ENCODE measurements around the gene ASAP2. TPM values are rescaled to one million over a fixed set of nuclear protein-coding genes. Genes with fewer than 3 reads are reported as not detected.

The ASAP2 gene
- total RNA-seq, 1 donor, result 66.2 TPM

DNA sequence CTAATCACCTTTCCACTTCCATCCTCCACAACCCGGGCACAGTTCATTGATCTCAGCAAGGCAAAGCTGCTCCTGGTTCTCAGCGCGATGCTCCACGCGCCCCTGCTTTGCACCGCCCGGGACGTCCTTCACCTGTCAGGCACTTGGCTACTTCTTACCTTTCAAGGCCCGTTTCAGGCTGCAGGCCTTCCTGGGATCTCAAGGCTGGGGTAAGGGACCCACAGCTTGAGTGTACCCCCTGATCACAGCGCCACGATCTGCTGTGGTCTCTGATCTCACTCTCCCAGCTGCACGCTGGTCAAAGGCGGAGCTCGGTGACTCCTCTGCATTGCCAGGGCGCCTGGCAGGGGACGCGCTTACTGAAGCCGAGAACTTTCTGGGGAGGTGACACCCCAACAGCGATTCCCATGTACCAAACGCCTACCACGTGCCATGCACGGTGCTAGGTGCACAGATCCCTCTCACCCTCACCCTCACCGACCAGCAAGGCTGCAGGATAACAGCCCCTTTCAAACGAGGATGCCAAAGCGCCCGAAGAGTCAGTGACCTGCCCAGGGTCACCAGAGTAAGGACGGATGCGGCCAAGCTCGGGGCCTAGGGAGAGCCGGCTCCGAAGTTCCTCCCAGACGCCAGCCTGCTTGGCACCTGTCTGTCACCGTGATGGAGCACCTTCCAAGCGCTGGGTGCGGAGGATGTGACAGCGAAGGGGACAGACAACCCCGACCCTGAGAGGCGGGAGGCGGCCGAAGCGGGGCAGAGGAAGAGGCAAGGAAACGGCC lies 215.9 kb downstream of the ASAP2 start:
- peaks cover 94% of the 10 kb centered on the region for H3K79me2 ChIP-seq (ENCODE audit: insufficient read depth, low read length)
- H3K36me3 ChIP-seq (ENCODE audit: insufficient read depth, low read length), result peaks cover 14% of the 10 kb centered on the region
- H3K4me3 ChIP-seq (ENCODE audit: insufficient read depth, low read length), result peak overlapping the region; percentile 98
- peaks cover 21% of the 10 kb centered on the region for H3K4me1 ChIP-seq (ENCODE audit: insufficient read depth, low read length)
- peak; percentile 85 for DNase-seq (ENCODE audit: insufficient read length, low spot score, missing footprints)
- peak overlapping the region; percentile 96 for H3K4me2 ChIP-seq (ENCODE audit: insufficient read depth, low read length)
- H3K27me3 ChIP-seq (ENCODE audit: insufficient read depth, low read length), result no peaks in the 10 kb centered on the region
- H3K9me3 ChIP-seq (ENCODE audit: low read depth, low read length), result no peaks in the 10 kb centered on the region
- H4K20me1 ChIP-seq (ENCODE audit: insufficient read depth, low read length), result peaks cover 11% of the 10 kb centered on the region
- TF ChIP-seq, protein P1, sequence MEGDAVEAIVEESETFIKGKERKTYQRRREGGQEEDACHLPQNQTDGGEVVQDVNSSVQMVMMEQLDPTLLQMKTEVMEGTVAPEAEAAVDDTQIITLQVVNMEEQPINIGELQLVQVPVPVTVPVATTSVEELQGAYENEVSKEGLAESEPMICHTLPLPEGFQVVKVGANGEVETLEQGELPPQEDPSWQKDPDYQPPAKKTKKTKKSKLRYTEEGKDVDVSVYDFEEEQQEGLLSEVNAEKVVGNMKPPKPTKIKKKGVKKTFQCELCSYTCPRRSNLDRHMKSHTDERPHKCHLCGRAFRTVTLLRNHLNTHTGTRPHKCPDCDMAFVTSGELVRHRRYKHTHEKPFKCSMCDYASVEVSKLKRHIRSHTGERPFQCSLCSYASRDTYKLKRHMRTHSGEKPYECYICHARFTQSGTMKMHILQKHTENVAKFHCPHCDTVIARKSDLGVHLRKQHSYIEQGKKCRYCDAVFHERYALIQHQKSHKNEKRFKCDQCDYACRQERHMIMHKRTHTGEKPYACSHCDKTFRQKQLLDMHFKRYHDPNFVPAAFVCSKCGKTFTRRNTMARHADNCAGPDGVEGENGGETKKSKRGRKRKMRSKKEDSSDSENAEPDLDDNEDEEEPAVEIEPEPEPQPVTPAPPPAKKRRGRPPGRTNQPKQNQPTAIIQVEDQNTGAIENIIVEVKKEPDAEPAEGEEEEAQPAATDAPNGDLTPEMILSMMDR (IDR thresholded peaks at IDR 0.05; ENCODE audit: extremely low read depth, low read depth, low read length), result no peak
- peak overlapping the region; percentile 88 for H3K27ac ChIP-seq (ENCODE audit: low read depth, low read length)
- peak overlapping the region; percentile 91 for H2AFZ ChIP-seq (ENCODE audit: low read length)

DNA sequence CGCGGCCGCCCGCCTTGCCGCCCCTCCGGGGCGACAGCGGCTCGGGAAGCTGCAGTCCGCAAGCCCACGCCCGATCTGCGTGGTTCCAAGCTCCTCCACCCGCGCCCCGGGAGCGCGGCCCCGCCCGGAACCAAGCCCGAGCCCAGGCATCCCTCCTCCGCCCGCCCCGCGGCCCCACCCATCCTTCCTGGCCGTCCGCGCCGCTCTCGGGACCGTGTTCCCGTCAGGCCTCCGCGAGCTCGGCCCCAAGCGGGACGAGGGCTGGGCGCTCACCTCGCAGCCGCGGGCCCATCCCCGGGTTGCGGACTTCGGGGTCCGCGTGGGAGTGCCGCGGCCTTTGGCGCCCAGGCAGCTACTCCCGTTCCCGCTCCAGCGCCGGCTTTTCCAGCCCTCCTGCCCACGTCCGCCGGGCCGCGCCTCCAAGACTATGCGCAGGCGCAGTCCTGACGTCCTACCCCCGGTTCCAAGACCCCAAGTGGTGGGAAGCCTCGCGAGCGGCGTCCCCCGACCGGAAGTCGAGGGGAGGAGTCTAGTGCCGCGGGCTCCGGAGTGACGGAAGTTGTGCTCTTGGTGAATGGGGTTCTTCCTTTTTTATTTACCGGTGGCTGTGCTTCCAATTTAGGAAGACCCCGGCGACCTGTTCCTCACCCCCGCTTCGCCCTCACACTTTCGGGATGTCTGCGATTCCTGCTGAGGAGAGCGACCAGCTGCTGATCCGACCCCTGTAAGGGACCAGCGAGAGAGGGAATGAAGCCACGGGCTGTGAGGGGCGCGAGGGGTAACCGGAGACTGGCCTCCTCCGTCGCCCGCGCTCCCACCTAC lies 216.7 kb downstream of the ASAP2 start, which contains the start of the genes CPSF3 and ITGB1BP1:
TSS of gene CPSF3 (plus strand) at position 555 of the 822 bp plus-strand sequence. CDS start at position 675, 120 bp downstream.
TSS of gene ITGB1BP1 (minus strand) at position 429 of the 822 bp plus-strand sequence. CDS start 4,831 bp downstream, outside the sequence.
- Histone ChIP-seq H3K27ac (ENCODE audit: low read depth, low read length) (peak within 1 kb of the TSS; percentile 88), H3K4me3 (ENCODE audit: insufficient read depth, low read length) (peak within 1 kb of the TSS; percentile 98), H3K36me3 (ENCODE audit: insufficient read depth, low read length) (peaks cover 6% of the 10 kb centered on the region), H4K20me1 (ENCODE audit: insufficient read depth, low read length) (peaks cover 11% of the 10 kb centered on the region), H3K27me3 (ENCODE audit: insufficient read depth, low read length) (no peaks in the 10 kb centered on the region), H2AFZ (ENCODE audit: low read length) (peak within 1 kb of the TSS; percentile 96), H3K4me2 (ENCODE audit: insufficient read depth, low read length) (peak within 1 kb of the TSS; percentile 96), H3K79me2 (ENCODE audit: insufficient read depth, low read length) (peaks cover 88% of the 10 kb centered on the region), H3K9me3 (ENCODE audit: low read depth, low read length) (no peaks in the 10 kb centered on the region), H3K4me1 (ENCODE audit: insufficient read depth, low read length) (peaks cover 21% of the 10 kb centered on the region)
- TF ChIP-seq, protein P1 (IDR thresholded peaks at IDR 0.05; ENCODE audit: extremely low read depth, low read depth, low read length), result no peak
- peak; percentile 97 for DNase-seq (ENCODE audit: insufficient read length, low spot score, missing footprints)

DNA sequence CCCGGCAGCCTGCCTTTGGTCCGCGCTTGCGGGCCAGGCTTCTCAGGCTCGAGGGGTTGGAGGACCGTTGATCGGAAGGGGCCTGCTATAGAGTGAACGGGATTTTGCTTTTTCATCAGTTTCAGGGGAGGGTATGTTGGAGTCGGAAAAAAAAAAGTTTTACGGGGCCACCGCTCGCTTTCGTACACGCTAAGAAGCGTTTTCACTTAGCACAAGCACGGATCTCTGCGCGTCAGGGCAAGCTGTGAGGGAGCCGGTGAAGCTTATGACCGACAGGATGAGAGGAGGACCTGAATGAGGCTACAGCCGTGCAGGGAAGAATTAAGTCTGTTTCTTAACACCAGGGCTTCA lies 217.3 kb downstream of the ASAP2 start:
- Histone ChIP-seq H3K4me1 (ENCODE audit: insufficient read depth, low read length) (peaks cover 24% of the 10 kb centered on the region), H3K4me3 (ENCODE audit: insufficient read depth, low read length) (peak overlapping the region; percentile 98), H3K27ac (ENCODE audit: low read depth, low read length) (peak overlapping the region; percentile 88), H3K79me2 (ENCODE audit: insufficient read depth, low read length) (peaks cover 82% of the 10 kb centered on the region), H3K36me3 (ENCODE audit: insufficient read depth, low read length) (peaks cover 2% of the 10 kb centered on the region), H3K9me3 (ENCODE audit: low read depth, low read length) (no peaks in the 10 kb centered on the region), H3K27me3 (ENCODE audit: insufficient read depth, low read length) (no peaks in the 10 kb centered on the region), H3K4me2 (ENCODE audit: insufficient read depth, low read length) (peak overlapping the region; percentile 89), H2AFZ (ENCODE audit: low read length) (peak overlapping the region; percentile 96), H4K20me1 (ENCODE audit: insufficient read depth, low read length) (peaks cover 11% of the 10 kb centered on the region)
- DNase-seq (ENCODE audit: insufficient read length, low spot score, missing footprints), result no peak
- TF ChIP-seq, protein P1 (IDR thresholded peaks at IDR 0.05; ENCODE audit: extremely low read depth, low read depth, low read length), result no peak

Data from osteoblast (primary cell).